Measurements from ENCODE around the gene TIMELESS.

TIMELESS gene

DNA sequence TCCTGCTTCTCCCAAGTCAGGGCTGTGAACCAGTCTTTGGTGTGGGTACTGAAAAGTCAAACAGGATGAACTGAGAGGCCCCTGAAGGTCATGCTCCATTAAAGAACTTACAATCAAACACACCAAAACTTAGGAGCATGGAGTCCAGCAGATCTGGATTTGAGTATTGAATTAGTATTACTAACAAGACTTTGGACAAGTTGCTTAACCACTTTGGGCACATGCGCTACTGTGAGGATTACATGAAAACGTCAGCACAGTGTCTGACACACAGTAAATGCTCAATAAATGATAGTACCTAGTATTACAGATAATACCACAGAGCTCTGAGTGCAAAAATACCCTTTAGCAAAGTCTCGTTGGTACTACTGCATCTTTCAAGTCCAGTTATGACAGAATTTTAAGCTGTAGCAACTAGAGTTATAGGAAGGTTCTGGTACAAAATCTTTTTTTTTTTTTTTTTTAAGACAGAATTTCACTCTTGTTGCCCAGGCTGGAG is 23.2 kb downstream of the TIMELESS start:
- H2AFZ ChIP-seq (ENCODE audit: low read depth, low read length): no peak overlapping the region
- no peak overlapping the region for H2BK5ac ChIP-seq (ENCODE audit: low read depth, low read length, poor library complexity, severe bottlenecking)
- no peak overlapping the region for H3K4ac ChIP-seq (ENCODE audit: low read depth in 1 of 2, low read length in 2 of 2)
- H3K4me2 ChIP-seq (ENCODE audit: low read length, poor library complexity, severe bottlenecking): no peak overlapping the region
- no peak overlapping the region for H3K18ac ChIP-seq (ENCODE audit: low read depth in 1 of 2, low read length in 2 of 2)
- H2BK12ac ChIP-seq (ENCODE audit: low read length in 2 of 2): no peak overlapping the region
- WGBS: 40% methylated on average over 2 of the region's 3 CpGs
- no peak overlapping the region for H2AK5ac ChIP-seq (ENCODE audit: low read length, severe bottlenecking)
- H3K36me3 ChIP-seq (ENCODE audit: control insufficient read depth in 1 of 2, insufficient read depth in 2 of 2, low read depth in 1 of 2, low read length in 2 of 2): peaks cover 52 to 54% of the 10 kb centered on the region in 2 experiments
- no peak overlapping the region for H3K4me3 ChIP-seq (ENCODE audit: insufficient read depth in 1 of 2, low read depth in 1 of 2, low read length in 2 of 2)
- H3K4me1 ChIP-seq (ENCODE audit: control insufficient read depth, insufficient read depth, low read depth, low read length): no peaks in the 10 kb centered on the region
- no peak overlapping the region for H3K14ac ChIP-seq (ENCODE audit: low read length in 2 of 2)
- H3K23ac ChIP-seq (ENCODE audit: low read length in 2 of 2): no peak overlapping the region
- no peak for DNase-seq
- no peaks in the 10 kb centered on the region for H3K79me1 ChIP-seq (replicated peaks; ENCODE audit: low read length, poor library complexity, severe bottlenecking)
- H4K91ac ChIP-seq (ENCODE audit: low read length): no peak overlapping the region
- H2BK15ac ChIP-seq (ENCODE audit: low read depth, poor library complexity, severe bottlenecking): no peak overlapping the region
- H3K27ac ChIP-seq (ENCODE audit: low read length, poor library complexity, severe bottlenecking): no peak overlapping the region
- H4K8ac ChIP-seq (ENCODE audit: low read length): no peak overlapping the region
- H3K9me3 ChIP-seq (ENCODE audit: control insufficient read depth, low read length): no peaks in the 10 kb centered on the region
- no peak overlapping the region for H3K9ac ChIP-seq (ENCODE audit: low read length)
- no peaks in the 10 kb centered on the region for H3K27me3 ChIP-seq (ENCODE audit: control insufficient read depth in 1 of 2, insufficient read depth in 1 of 2, low read length in 2 of 2)
- no peak overlapping the region for H2BK120ac ChIP-seq (ENCODE audit: low read depth, low read length)

DNA sequence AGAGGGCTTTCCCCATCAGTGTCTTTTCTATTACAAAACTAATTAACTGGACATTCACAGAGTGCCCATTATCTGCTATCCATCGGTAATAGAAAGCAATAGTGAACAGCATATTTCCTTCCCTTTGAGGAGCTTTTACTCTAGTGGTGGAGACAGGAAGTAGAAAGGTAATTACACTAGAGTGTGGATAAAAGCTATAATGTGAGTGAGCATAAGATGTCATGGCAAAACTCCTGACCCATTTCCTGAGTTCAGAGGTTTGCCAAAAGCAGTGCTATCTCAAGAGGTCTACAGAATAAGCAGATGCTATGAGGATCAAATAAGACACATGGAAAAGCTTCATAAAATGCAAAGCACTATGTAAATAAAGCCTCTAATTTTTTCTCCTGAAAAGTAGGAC is 24.0 kb downstream of the TIMELESS start:
- H3K4me3 ChIP-seq (ENCODE audit: insufficient read depth in 1 of 2, low read depth in 1 of 2, low read length in 2 of 2): no peak overlapping the region
- H3K27ac ChIP-seq (ENCODE audit: low read length, poor library complexity, severe bottlenecking): no peak overlapping the region
- no peaks in the 10 kb centered on the region for H3K9me3 ChIP-seq (ENCODE audit: control insufficient read depth, low read length)
- H3K4ac ChIP-seq (ENCODE audit: low read depth in 1 of 2, low read length in 2 of 2): no peak overlapping the region
- H3K79me1 ChIP-seq (replicated peaks; ENCODE audit: low read length, poor library complexity, severe bottlenecking): no peaks in the 10 kb centered on the region
- no peak overlapping the region for H4K8ac ChIP-seq (ENCODE audit: low read length)
- H2BK5ac ChIP-seq (ENCODE audit: low read depth, low read length, poor library complexity, severe bottlenecking): no peak overlapping the region
- no peak for DNase-seq
- no peak overlapping the region for H3K14ac ChIP-seq (ENCODE audit: low read length in 2 of 2)
- H3K23ac ChIP-seq (ENCODE audit: low read length in 2 of 2): no peak overlapping the region
- no peak overlapping the region for H2BK15ac ChIP-seq (ENCODE audit: low read depth, poor library complexity, severe bottlenecking)
- H2BK12ac ChIP-seq (ENCODE audit: low read length in 2 of 2): no peak overlapping the region
- peaks cover 53 to 58% of the 10 kb centered on the region in 2 experiments for H3K36me3 ChIP-seq (ENCODE audit: control insufficient read depth in 1 of 2, insufficient read depth in 2 of 2, low read depth in 1 of 2, low read length in 2 of 2)
- H3K27me3 ChIP-seq (ENCODE audit: control insufficient read depth in 1 of 2, insufficient read depth in 1 of 2, low read length in 2 of 2): no peaks in the 10 kb centered on the region
- H3K18ac ChIP-seq (ENCODE audit: low read depth in 1 of 2, low read length in 2 of 2): no peak overlapping the region
- no peak overlapping the region for H3K9ac ChIP-seq (ENCODE audit: low read length)
- H2AFZ ChIP-seq (ENCODE audit: low read depth, low read length): no peak overlapping the region
- H2AK5ac ChIP-seq (ENCODE audit: low read length, severe bottlenecking): no peak overlapping the region
- no peaks in the 10 kb centered on the region for H3K4me1 ChIP-seq (ENCODE audit: control insufficient read depth, insufficient read depth, low read depth, low read length)
- H3K4me2 ChIP-seq (ENCODE audit: low read length, poor library complexity, severe bottlenecking): no peak overlapping the region
- no peak overlapping the region for H4K91ac ChIP-seq (ENCODE audit: low read length)
- WGBS: 100% methylated on average over 1 of the region's 1 CpG
- H2BK120ac ChIP-seq (ENCODE audit: low read depth, low read length): no peak overlapping the region

DNA sequence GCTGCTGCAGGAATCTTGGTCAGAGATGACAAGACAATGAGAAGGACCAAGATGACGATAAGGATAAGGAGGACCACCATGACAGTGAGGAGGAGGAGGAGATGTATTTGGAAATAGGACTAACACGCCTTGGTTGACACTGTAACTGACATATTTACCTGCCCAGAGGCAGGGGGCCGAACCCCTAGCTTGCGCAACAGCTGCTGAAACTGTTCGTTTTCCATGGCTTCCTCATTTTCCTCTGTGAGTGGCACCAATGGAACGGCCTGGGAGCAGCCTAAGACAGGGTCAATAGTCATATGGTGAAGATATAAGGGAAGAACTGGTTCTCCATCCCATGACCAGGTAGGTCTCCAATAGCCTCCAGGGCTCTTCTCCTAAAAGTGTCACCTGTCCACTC is 28.8 kb downstream of the TIMELESS start:
- Histone ChIP-seq H3K27me3 (ENCODE audit: control insufficient read depth in 1 of 2, insufficient read depth in 1 of 2, low read length in 2 of 2) (no peaks in the 10 kb centered on the region), H4K8ac (ENCODE audit: low read length) (no peak overlapping the region), H2BK12ac (ENCODE audit: low read length in 2 of 2) (no peak overlapping the region), H2BK15ac (ENCODE audit: low read depth, poor library complexity, severe bottlenecking) (no peak overlapping the region), H3K4me3 (ENCODE audit: insufficient read depth in 1 of 2, low read depth in 1 of 2, low read length in 2 of 2) (no peak overlapping the region), H2BK5ac (ENCODE audit: low read depth, low read length, poor library complexity, severe bottlenecking) (no peak overlapping the region), H3K79me1 (replicated peaks; ENCODE audit: low read length, poor library complexity, severe bottlenecking) (no peaks in the 10 kb centered on the region), H3K9ac (ENCODE audit: low read length) (no peak overlapping the region), H3K9me3 (ENCODE audit: control insufficient read depth, low read length) (no peaks in the 10 kb centered on the region), H2AFZ (ENCODE audit: low read depth, low read length) (no peak overlapping the region), H3K14ac (ENCODE audit: low read length in 2 of 2) (no peak overlapping the region), H3K4me2 (ENCODE audit: low read length, poor library complexity, severe bottlenecking) (no peak overlapping the region), H4K91ac (ENCODE audit: low read length) (no peak overlapping the region), H3K23ac (ENCODE audit: low read length in 2 of 2) (no peak overlapping the region), H2AK5ac (ENCODE audit: low read length, severe bottlenecking) (no peak overlapping the region), H3K18ac (ENCODE audit: low read depth in 1 of 2, low read length in 2 of 2) (no peak overlapping the region), H3K36me3 (ENCODE audit: control insufficient read depth in 1 of 2, insufficient read depth in 2 of 2, low read depth in 1 of 2, low read length in 2 of 2) (peaks cover 47 to 52% of the 10 kb centered on the region in 2 experiments), H2BK120ac (ENCODE audit: low read depth, low read length) (no peak overlapping the region), H3K4ac (ENCODE audit: low read depth in 1 of 2, low read length in 2 of 2) (no peak overlapping the region), H3K4me1 (ENCODE audit: control insufficient read depth, insufficient read depth, low read depth, low read length) (no peaks in the 10 kb centered on the region), H3K27ac (ENCODE audit: low read length, poor library complexity, severe bottlenecking) (no peak overlapping the region)
- 93% methylated on average over 6 of the region's 6 CpGs for WGBS
- no peak for DNase-seq

DNA sequence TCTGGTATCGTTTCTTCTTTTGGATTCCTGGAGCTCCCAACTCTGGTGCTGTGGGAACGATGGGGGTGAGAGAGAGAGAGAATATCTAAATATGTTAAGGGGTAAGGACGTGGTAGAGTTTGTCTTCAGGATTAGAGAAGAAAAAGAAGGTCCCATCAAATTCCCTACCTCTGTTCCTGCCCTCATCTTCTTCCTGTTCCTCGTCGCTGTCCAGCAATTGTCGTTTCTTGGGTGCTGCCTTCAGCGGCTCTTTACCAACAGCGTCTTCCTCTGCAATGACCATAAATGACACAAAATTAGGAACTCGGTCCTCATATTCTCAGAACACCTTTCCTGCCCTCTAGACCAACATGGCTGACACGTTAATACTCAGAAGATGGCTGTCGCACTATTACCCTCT is 31.5 kb downstream of the TIMELESS start:
- no peak for DNase-seq
- Histone ChIP-seq H2BK120ac (ENCODE audit: low read depth, low read length) (no peak overlapping the region), H3K18ac (ENCODE audit: low read depth in 1 of 2, low read length in 2 of 2) (no peak overlapping the region), H3K9me3 (ENCODE audit: control insufficient read depth, low read length) (no peaks in the 10 kb centered on the region), H2BK15ac (ENCODE audit: low read depth, poor library complexity, severe bottlenecking) (no peak overlapping the region), H3K27me3 (ENCODE audit: control insufficient read depth in 1 of 2, insufficient read depth in 1 of 2, low read length in 2 of 2) (no peaks in the 10 kb centered on the region), H3K9ac (ENCODE audit: low read length) (no peak overlapping the region), H3K23ac (ENCODE audit: low read length in 2 of 2) (no peak overlapping the region), H3K4me1 (ENCODE audit: control insufficient read depth, insufficient read depth, low read depth, low read length) (no peaks in the 10 kb centered on the region), H2AFZ (ENCODE audit: low read depth, low read length) (no peak overlapping the region), H4K8ac (ENCODE audit: low read length) (no peak overlapping the region), H4K91ac (ENCODE audit: low read length) (no peak overlapping the region), H2AK5ac (ENCODE audit: low read length, severe bottlenecking) (no peak overlapping the region), H3K4me3 (ENCODE audit: insufficient read depth in 1 of 2, low read depth in 1 of 2, low read length in 2 of 2) (no peak overlapping the region), H2BK12ac (ENCODE audit: low read length in 2 of 2) (no peak overlapping the region), H3K4ac (ENCODE audit: low read depth in 1 of 2, low read length in 2 of 2) (no peak overlapping the region), H3K36me3 (ENCODE audit: control insufficient read depth in 1 of 2, insufficient read depth in 2 of 2, low read depth in 1 of 2, low read length in 2 of 2) (peaks cover 32 to 40% of the 10 kb centered on the region in 2 experiments), H3K79me1 (replicated peaks; ENCODE audit: low read length, poor library complexity, severe bottlenecking) (no peaks in the 10 kb centered on the region), H2BK5ac (ENCODE audit: low read depth, low read length, poor library complexity, severe bottlenecking) (no peak overlapping the region), H3K4me2 (ENCODE audit: low read length, poor library complexity, severe bottlenecking) (no peak overlapping the region), H3K27ac (ENCODE audit: low read length, poor library complexity, severe bottlenecking) (no peak overlapping the region), H3K14ac (ENCODE audit: low read length in 2 of 2) (no peak overlapping the region)
- 98% methylated on average over 11 of the region's 11 CpGs for WGBS

All from mesenchymal stem cell (in vitro differentiated cells and primary cell).